Measurements from ENCODE around the gene SS18. TPM values are rescaled to one million over a fixed set of nuclear protein-coding genes. Genes with fewer than 3 reads are reported as not detected.

Gene SS18
- total RNA-seq (2014; rRNA removed), result 70.1 and 98.7 TPM in 2 replicates
- Bru-seq, nascent RNA, result percentile 91 among the genes with signal in this experiment
- percentile 82 among the genes with signal in this experiment for BruChase-seq, experiment 1, labeled RNA remaining after a 6-hour chase
- percentile 89 among the genes with signal in this experiment for BruChase-seq, experiment 2, labeled RNA remaining after a 2-hour chase
- long read RNA-seq, transcript SS18-203 (11 exons, 3,414 nt), result minor isoform, 11 of 207 reads
- long read RNA-seq, transcript SS18-213 (11 exons, 1,840 nt), result minor isoform, 6 of 207 reads
- long read RNA-seq, transcript SS18-201 (10 exons, 1,836 nt), result major isoform, 119 of 207 reads
- long read RNA-seq, partial matches to known transcripts, result 26 of 207 reads
- long read RNA-seq, other reads (novel, unspliced or antisense), result 44 of 207 reads

DNA sequence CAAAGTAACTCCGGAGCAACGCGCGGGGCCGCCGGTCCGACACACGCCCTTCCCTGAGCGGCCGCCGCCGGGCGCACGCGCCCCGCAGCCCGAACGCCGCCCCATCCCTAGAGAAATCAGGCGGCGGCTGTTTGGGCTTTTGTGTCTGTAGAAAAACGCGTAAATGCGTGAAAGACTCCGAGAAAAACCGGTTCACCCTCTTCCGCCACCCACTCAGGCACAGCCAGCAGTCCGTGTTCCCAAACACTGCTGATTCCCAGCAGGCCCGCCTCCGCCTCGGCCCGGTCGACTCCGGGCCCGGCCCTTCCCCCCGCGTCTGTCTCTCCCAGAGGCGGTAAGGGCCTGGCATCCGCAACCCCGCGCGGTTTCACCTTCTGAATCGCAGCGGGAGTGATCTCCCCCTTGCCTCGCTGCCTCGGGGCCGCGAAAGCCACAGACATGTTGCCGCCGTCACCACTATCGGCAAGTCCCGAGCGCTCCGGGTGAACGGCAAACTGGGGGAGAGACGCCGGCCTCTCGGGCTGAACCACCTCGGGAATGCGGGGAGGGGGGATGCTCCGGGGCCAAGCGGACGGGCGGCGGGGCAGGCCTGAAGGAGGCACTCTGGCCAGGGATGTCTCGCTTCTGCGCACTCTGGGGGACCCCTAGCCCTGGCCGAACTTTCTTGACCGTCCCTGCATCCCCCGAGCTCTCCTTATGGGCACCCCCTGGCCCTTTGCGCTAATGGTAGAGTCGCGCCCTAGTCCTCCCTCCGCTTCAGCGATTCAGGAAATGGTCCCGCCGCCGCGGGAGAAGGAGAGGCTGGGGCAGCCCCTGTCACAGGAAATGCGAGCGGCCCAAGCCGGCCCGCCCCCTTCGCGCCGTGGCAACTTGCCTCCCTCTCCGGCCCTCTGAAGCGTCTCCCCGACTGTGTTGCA, at the start of gene SS18:
Gene SS18, minus strand, starts transcription at position 484 of the 917 bp plus-strand sequence. Its CDS starts 44 bp downstream, at position 440.
- H3F3A ChIP-seq (ENCODE audit: low read length, unreplicated experiment), result no peaks in the 10 kb centered on the region
- intact Hi-C loops (cut with micrococcal nuclease), result loop anchor here (2.0 kb wide), 1 partner anchor 458 kb away; the partner anchor contains the start of gene KCTD1
- no peaks in the 10 kb centered on the region for H3K9me3 ChIP-seq (ENCODE audit: low read length)
- peaks cover 49% of the 10 kb centered on the region for H3K79me2 ChIP-seq (ENCODE audit: low read length)
- H3K27ac ChIP-seq (ENCODE audit: low read length), result peak within 1 kb of the TSS; percentile 73
- TF ChIP-seq EZH2 (IDR thresholded peaks at IDR 0.05; ENCODE audit: low read length, unreplicated experiment) (no peak), EZH2phosphoT487 (IDR thresholded peaks at IDR 0.05; ENCODE audit: borderline replicate concordance, low read length) (no peak)
- TF ChIP-seq, protein P1, sequence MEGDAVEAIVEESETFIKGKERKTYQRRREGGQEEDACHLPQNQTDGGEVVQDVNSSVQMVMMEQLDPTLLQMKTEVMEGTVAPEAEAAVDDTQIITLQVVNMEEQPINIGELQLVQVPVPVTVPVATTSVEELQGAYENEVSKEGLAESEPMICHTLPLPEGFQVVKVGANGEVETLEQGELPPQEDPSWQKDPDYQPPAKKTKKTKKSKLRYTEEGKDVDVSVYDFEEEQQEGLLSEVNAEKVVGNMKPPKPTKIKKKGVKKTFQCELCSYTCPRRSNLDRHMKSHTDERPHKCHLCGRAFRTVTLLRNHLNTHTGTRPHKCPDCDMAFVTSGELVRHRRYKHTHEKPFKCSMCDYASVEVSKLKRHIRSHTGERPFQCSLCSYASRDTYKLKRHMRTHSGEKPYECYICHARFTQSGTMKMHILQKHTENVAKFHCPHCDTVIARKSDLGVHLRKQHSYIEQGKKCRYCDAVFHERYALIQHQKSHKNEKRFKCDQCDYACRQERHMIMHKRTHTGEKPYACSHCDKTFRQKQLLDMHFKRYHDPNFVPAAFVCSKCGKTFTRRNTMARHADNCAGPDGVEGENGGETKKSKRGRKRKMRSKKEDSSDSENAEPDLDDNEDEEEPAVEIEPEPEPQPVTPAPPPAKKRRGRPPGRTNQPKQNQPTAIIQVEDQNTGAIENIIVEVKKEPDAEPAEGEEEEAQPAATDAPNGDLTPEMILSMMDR (conservative IDR thresholded peaks at IDR 0.05; ENCODE audit: low read depth, low read length), result no peak
- peak within 1 kb of the TSS; percentile 89 for H3K9ac ChIP-seq (ENCODE audit: low read length)
- H3K4me1 ChIP-seq (ENCODE audit: insufficient read depth, low read length), result peaks cover 20% of the 10 kb centered on the region
- H3K4me2 ChIP-seq (ENCODE audit: low read length), result peak within 1 kb of the TSS; percentile 89
- peaks cover 23% of the 10 kb centered on the region for H4K20me1 ChIP-seq (ENCODE audit: low read length)
- ChIA-PET POLR2A (ENCODE audit: unreplicated experiment) (no interaction called here), CTCF (no interaction called here)
- peak within 1 kb of the TSS; percentile 99 for H3K4me3 ChIP-seq (ENCODE audit: low read length)
- H2AFZ ChIP-seq (ENCODE audit: low read length), result peak within 1 kb of the TSS; percentile 90
- H3K27me3 ChIP-seq (ENCODE audit: low read length), result no peaks in the 10 kb centered on the region
- no peaks in the 10 kb centered on the region for H3K9me2 ChIP-seq (replicated peaks; ENCODE audit: low read length)
- peaks cover 17% of the 10 kb centered on the region; the same call in 1 of the 2 replicates for H3K36me3 ChIP-seq (ENCODE audit: low read depth, low read length)
- peak; percentile 87 for ATAC-seq
- no TSS peak for BruUV-seq (replicated peaks)
- DNase-seq, result peak; percentile 92

GRCh38 chr18:26135548-26135947, 45.1 kb upstream of the SS18 start:
- Histone ChIP-seq H3K9me3 (ENCODE audit: low read length) (no peaks in the 10 kb centered on the region), H3K4me1 (ENCODE audit: insufficient read depth, low read length) (no peaks in the 10 kb centered on the region), H3K9ac (ENCODE audit: low read length) (no peak overlapping the region), H3K4me3 (ENCODE audit: low read length) (no peak overlapping the region), H4K20me1 (ENCODE audit: low read length) (no peaks in the 10 kb centered on the region), H2AFZ (ENCODE audit: low read length) (no peak overlapping the region), H3K9me2 (replicated peaks; ENCODE audit: low read length) (no peaks in the 10 kb centered on the region), H3K4me2 (ENCODE audit: low read length) (no peak overlapping the region), H3K36me3 (ENCODE audit: low read depth, low read length) (no peaks in the 10 kb centered on the region), H3F3A (ENCODE audit: low read length, unreplicated experiment) (no peaks in the 10 kb centered on the region), H3K27me3 (ENCODE audit: low read length) (peaks cover 40% of the 10 kb centered on the region), H3K79me2 (ENCODE audit: low read length) (no peaks in the 10 kb centered on the region), H3K27ac (ENCODE audit: low read length) (no peak overlapping the region)
- DNase-seq, result no peak
- ATAC-seq, result no peak
- intact Hi-C loops (cut with micrococcal nuclease), result no loop called here
- ChIA-PET POLR2A (ENCODE audit: unreplicated experiment) (no interaction called here), CTCF (no interaction called here)
- TF ChIP-seq EZH2phosphoT487 (IDR thresholded peaks at IDR 0.05; ENCODE audit: borderline replicate concordance, low read length), result no peak
- TF ChIP-seq, protein P1 (conservative IDR thresholded peaks at IDR 0.05; ENCODE audit: low read depth, low read length), result no peak
- no peak for TF ChIP-seq EZH2 (IDR thresholded peaks at IDR 0.05; ENCODE audit: low read length, unreplicated experiment)
- no TSS peak for BruUV-seq (replicated peaks)
